AML-193 (cell line): ENCODE measurements around the gene C2.
"Not testable (repeated sequence)": the region's sequence is repeated elsewhere in the genome, so short reads cannot be mapped to it uniquely, and the experiment has no call there.

Source experiments
- DNase-seq, 2 experiments: peaks; one replicate each; lab custom pipeline; 2025; lab: John Stamatoyannopoulos, UW

The C2 gene

GRCh38 chr6:31899215-31899614 lies 28.3 kb upstream of the C2 start:
- DNase-seq: no peak

GRCh38 chr6:31899882-31900722 lies 27.4 kb upstream of the C2 start:
- no peak for DNase-seq

GRCh38 chr6:31900917-31901414 lies 26.6 kb upstream of the C2 start:
- DNase-seq: no peak

- DNase-seq: peak; percentile 24 to 43
These were observed 26.0 kb upstream of the C2 start for GRCh38 chr6:31901415-31901952.

- DNase-seq: peak; percentile 94 to 96
These were observed 25.4 kb upstream of the C2 start, which contains the start of gene ZBTB12 for GRCh38 chr6:31901953-31902643. TSS of gene ZBTB12 (minus strand) at chr6:31902086. CDS start at chr6:31901305, 781 bp downstream.

GRCh38 chr6:31903957-31904356 lies 23.6 kb upstream of the C2 start:
- DNase-seq: no peak

- DNase-seq: no peak
These were observed 22.5 kb upstream of the C2 start for GRCh38 chr6:31905041-31905440.

GRCh38 chr6:31906122-31906521 lies 21.4 kb upstream of the C2 start:
- no peak for DNase-seq

GRCh38 chr6:31906727-31907126 lies 20.8 kb upstream of the C2 start:
- not testable (repeated sequence) for DNase-seq

- DNase-seq: peak; percentile 91 to 92
These were observed 20.2 kb upstream of the C2 start for GRCh38 chr6:31907158-31907813.

GRCh38 chr6:31908255-31908654 lies 19.3 kb upstream of the C2 start:
- not testable (repeated sequence) for DNase-seq

- DNase-seq: no peak
These were observed 18.7 kb upstream of the C2 start for GRCh38 chr6:31908791-31909190.

GRCh38 chr6:31909298-31909697 lies 18.2 kb upstream of the C2 start:
- DNase-seq: not testable (repeated sequence)

- DNase-seq: no peak
These were observed 15.5 kb upstream of the C2 start for GRCh38 chr6:31911826-31912585.

- DNase-seq: no peak
These were observed 12.2 kb upstream of the C2 start for GRCh38 chr6:31915351-31915750.

GRCh38 chr6:31915756-31916155 lies 11.8 kb upstream of the C2 start:
- no peak for DNase-seq

- no peak for DNase-seq
These were observed 9.3 kb upstream of the C2 start for GRCh38 chr6:31918069-31918720.

- DNase-seq: no peak
These were observed 7.8 kb upstream of the C2 start for GRCh38 chr6:31919624-31920303.

GRCh38 chr6:31920811-31921210 lies 6.7 kb upstream of the C2 start:
- peak; percentile 24 to 35 for DNase-seq

GRCh38 chr6:31922942-31923341 lies 4.6 kb upstream of the C2 start:
- peak; percentile 31 to 57 for DNase-seq
